H7 (cell line): ENCODE data around the gene MORN2. TPM values are rescaled to one million over a fixed set of nuclear protein-coding genes. Genes with fewer than 3 reads are reported as not detected.
A peak's percentile ranks its signal among the peaks of the same experiment; 100 is the strongest.
"Not testable (repeated sequence)": the region's sequence is repeated elsewhere in the genome, so short reads cannot be mapped to it uniquely, and the experiment has no call there.

Experiments used
- DNase-seq: peaks from one replicate; pipeline ENCODE4 v3.0.0; 2012
- H3K27me3 ChIP-seq: 2 replicates; pipeline ENCODE4 v1.6.0; 2011; ENCODE audit warnings: mild to moderate bottlenecking, low read length; ENCODE audit not compliant: control insufficient read depth, insufficient read depth
- H3K36me3 ChIP-seq: replicated peaks from 2 replicates; pipeline ENCODE4 v1.5.1; 2011; ENCODE audit warnings: low read length; ENCODE audit not compliant: control insufficient read depth, insufficient read depth
- H3K4me3 ChIP-seq: 2 replicates; pipeline ENCODE4 v1.5.1; 2011; ENCODE audit warnings: low read depth, mild to moderate bottlenecking, control low read depth, low read length, moderate library complexity; ENCODE audit not compliant: insufficient read depth
- total RNA-seq: library from RNA; depleted of rRNA; stranded (reverse); fragments of >200 nt; shearing (Covaris generic); gene quantifications from 2 replicates; pipeline ENCODE4 v1.2.3, GENCODE V29; 2014; rRNA removed

Gene MORN2
- total RNA-seq = 6.7 and 7.3 TPM in 2 replicates

GRCh38 chr2:38875576-38876367 lies at the start of gene MORN2, which contains the start of gene DHX57:
MORN2 (plus strand) TSS chr2:38875976.
DHX57 (minus strand) TSS chr2:38875934; CDS start chr2:38868405, 7,529 bp downstream.
- Histone ChIP-seq H3K36me3 (no peaks in the 10 kb centered on the region), H3K27me3 (no peaks in the 10 kb centered on the region; the same call in 1 of the 2 replicates), H3K4me3 (peak within 1 kb of the TSS; percentile 74)
- DNase-seq = peak; percentile 91

- H3K27me3 ChIP-seq, H3K4me3 ChIP-seq, H3K36me3 ChIP-seq: not testable (repeated sequence)
- DNase-seq = peak; percentile 10
Observed at GRCh38 chr2:38827539-38828145, 48.1 kb upstream of the MORN2 start.

- Histone ChIP-seq H3K36me3 (peaks cover 3% of the 10 kb centered on the region), H3K27me3 (no peaks in the 10 kb centered on the region), H3K4me3 (no peak overlapping the region)
- DNase-seq = no peak
Observed at GRCh38 chr2:38828460-38828859, 47.3 kb upstream of the MORN2 start.

- DNase-seq = no peak
- H3K36me3 ChIP-seq = peaks cover 3% of the 10 kb centered on the region
- no peak overlapping the region for H3K4me3 ChIP-seq
- no peaks in the 10 kb centered on the region for H3K27me3 ChIP-seq
Observed at GRCh38 chr2:38829971-38830370, 45.8 kb upstream of the MORN2 start.

- Histone ChIP-seq H3K4me3 (no peak overlapping the region), H3K27me3 (no peaks in the 10 kb centered on the region), H3K36me3 (peaks cover 2% of the 10 kb centered on the region)
- DNase-seq = no peak
Observed at GRCh38 chr2:38830526-38831159, 45.1 kb upstream of the MORN2 start.

- Histone ChIP-seq H3K27me3 (no peaks in the 10 kb centered on the region), H3K4me3 (no peak overlapping the region), H3K36me3 (peaks cover 4% of the 10 kb centered on the region)
- peak; percentile 11 for DNase-seq
Observed at GRCh38 chr2:38835015-38835601, 40.7 kb upstream of the MORN2 start.

- DNase-seq = no peak
- no peaks in the 10 kb centered on the region for H3K27me3 ChIP-seq
- H3K4me3 ChIP-seq = no peak overlapping the region
- peaks cover 4% of the 10 kb centered on the region for H3K36me3 ChIP-seq
Observed at GRCh38 chr2:38835990-38836389, 39.8 kb upstream of the MORN2 start.

GRCh38 chr2:38836791-38837190 lies 39.0 kb upstream of the MORN2 start:
- H3K36me3 ChIP-seq = peaks cover 4% of the 10 kb centered on the region
- no peak overlapping the region for H3K4me3 ChIP-seq
- no peak for DNase-seq
- H3K27me3 ChIP-seq = no peaks in the 10 kb centered on the region

GRCh38 chr2:38850045-38850444 lies 25.7 kb upstream of the MORN2 start:
- Histone ChIP-seq H3K4me3 (no peak overlapping the region), H3K36me3 (peaks cover 4% of the 10 kb centered on the region), H3K27me3 (no peaks in the 10 kb centered on the region)
- DNase-seq = no peak

- Histone ChIP-seq H3K4me3 (no peak overlapping the region), H3K27me3 (no peaks in the 10 kb centered on the region), H3K36me3 (peaks cover 12% of the 10 kb centered on the region)
- DNase-seq = no peak
Observed at GRCh38 chr2:38856165-38856564, 19.6 kb upstream of the MORN2 start.

- H3K27me3 ChIP-seq = no peaks in the 10 kb centered on the region
- DNase-seq = no peak
- no peak overlapping the region for H3K4me3 ChIP-seq
- H3K36me3 ChIP-seq = peaks cover 9% of the 10 kb centered on the region
Observed at GRCh38 chr2:38862476-38862875, 13.3 kb upstream of the MORN2 start.

- no peak for DNase-seq
- Histone ChIP-seq H3K36me3 (peaks cover 9% of the 10 kb centered on the region), H3K4me3 (no peak overlapping the region), H3K27me3 (no peaks in the 10 kb centered on the region)
Observed at GRCh38 chr2:38863061-38863695, 12.6 kb upstream of the MORN2 start.

- Histone ChIP-seq H3K36me3 (peaks cover 3% of the 10 kb centered on the region), H3K27me3 (no peaks in the 10 kb centered on the region), H3K4me3 (no peak overlapping the region)
- no peak for DNase-seq
Observed at GRCh38 chr2:38866773-38867443, 8.9 kb upstream of the MORN2 start.

- H3K27me3 ChIP-seq = no peaks in the 10 kb centered on the region; the same call in 1 of the 2 replicates
- no peak for DNase-seq
- H3K36me3 ChIP-seq = no peaks in the 10 kb centered on the region
- no peak overlapping the region for H3K4me3 ChIP-seq
Observed at GRCh38 chr2:38871432-38871831, 4.3 kb upstream of the MORN2 start.
